Stimulated activated CD4-positive, alpha-beta T cell treated with anti-CD3 and anti-CD28 coated beads, Interleukin-1b, Interleukin-23, amount 100 ng/mL, for 4 hours (primary cell): Measurements from ENCODE around the gene TUBA3C.
"Not testable (repeated sequence)": the region's sequence is repeated elsewhere in the genome, so short reads cannot be mapped to it uniquely, and the experiment has no call there.

Experiments used
- DNase-seq, 2 donors: peaks; one replicate each; pipeline ENCODE4 v3.0.0-alpha.2; 2020; ENCODE audit warnings: low read depth in 2 of 2

The TUBA3C gene

DNA sequence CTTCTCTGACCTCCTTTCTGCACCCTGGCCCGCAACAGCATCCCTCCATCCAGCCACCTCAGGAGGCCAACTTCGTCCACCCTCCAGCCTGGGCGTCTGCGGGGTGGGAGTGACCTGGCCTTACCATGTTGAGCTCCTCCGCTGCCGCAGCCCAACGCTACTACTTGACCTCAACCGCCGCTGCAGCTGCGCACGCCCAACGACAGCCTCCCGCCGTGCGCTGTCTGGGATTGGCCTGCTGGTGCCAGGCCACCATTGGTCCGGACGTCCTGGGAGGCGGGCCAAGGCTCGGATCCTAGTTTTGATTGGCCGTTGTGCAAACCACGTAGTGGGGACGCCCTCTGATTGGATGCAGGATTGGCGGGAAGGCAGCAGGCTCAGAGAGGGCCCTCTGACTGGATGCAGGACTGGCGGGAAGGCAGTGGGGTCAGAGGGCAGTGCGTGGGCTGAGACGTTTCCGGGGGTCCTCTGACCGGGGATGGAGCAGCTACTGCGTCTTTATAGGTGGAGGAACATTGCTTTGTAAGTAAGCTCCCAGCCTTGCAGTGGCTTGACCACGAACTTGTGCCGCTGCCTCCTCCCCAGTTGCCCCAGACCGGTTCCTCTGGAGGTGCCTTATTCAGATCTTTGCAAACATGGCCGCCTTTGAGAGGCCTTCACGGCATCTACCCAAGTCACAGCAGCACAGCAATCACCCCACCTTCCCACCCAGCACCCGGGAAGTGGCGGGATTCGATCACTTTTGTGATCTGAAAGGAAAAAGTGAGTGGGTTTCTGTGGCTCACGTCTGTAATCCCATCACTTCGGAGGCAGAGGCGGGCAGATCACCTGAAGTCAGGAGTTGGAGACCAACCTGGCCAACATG is at the start of gene TUBA3C:
TSS of gene TUBA3C (minus strand) at position 204 of the 865 bp plus-strand sequence. CDS start at position 127, 77 bp downstream.
- DNase-seq: no peak

DNA sequence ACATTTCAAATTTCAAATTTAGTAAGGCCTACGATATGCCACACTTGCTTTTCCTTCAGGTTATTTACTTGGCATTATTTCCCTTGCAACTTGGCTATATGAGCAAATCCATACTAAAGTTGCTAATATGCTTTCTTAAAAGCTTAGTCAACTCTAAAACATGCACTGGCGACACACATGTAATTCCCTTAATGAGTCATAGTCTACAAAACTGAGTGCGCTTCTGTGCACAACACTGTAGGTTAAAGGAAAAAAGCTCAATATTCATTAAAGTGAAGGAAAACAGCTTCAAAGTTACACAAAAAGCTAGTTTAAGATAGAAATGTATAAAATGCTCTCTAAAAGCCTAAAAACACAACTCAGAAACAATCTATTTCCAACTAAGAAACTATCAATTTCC is 25.8 kb upstream of the TUBA3C start:
- DNase-seq: not testable (repeated sequence)

DNA sequence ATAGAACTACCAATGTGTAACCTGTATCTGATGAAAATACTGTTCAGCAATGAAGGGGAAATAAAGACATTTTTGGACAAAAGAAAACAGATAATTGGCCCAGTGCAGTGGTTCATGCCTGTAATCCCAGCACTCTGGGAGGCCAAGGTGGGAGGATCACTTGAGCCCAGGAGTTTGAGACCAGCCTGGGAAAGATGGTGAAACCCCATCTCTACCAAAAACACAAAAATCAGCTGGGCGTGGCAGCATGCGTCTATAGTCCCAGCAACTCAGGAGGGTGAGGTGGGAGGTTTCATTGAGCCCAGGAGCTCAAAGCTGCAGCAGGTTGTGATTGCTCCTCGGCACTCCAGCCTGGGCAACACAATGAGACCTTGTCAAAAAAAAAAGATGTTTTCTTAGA is 11.0 kb upstream of the TUBA3C start:
- not testable (repeated sequence) for DNase-seq

DNA sequence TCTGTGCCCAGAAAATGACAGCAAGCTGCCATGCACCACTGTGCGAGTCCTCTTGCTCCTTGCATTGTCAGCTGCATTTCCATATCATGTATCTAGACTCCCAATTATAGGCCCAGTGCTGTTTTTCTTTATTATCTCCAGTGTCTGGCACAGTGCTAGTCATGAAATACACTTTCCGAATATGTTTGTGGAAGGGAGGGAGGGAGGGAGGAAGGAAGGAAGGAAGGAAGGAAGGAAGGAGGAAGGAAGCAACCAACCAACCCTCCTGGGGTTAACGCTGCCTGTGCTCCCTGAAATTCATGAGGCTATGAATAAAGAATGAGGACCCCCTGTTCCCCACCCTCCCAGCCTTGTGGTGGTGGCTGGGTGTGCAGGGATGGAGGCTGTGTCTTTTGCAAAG is 8.3 kb upstream of the TUBA3C start:
- DNase-seq: not testable (repeated sequence)

DNA sequence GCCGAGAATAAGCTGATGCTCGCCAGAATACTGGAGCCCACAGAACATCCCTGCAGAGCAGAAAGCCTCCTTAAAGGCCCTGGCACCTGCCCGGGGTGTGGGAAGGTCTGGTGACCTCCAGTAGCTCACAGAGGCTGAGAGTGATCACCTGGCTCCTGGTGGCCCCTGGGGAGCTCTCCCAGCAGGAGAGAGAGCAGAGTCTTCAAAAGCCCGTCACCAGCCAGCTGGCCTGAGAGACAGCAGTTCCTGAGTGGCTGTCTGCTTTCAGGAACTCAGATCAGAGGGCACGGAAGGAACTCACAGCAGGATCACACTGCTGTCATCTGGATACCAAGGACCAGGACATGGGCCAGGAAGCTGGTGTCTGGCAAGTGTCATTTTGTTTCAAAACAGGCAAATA is 7.7 kb upstream of the TUBA3C start:
- not testable (repeated sequence) for DNase-seq

DNA sequence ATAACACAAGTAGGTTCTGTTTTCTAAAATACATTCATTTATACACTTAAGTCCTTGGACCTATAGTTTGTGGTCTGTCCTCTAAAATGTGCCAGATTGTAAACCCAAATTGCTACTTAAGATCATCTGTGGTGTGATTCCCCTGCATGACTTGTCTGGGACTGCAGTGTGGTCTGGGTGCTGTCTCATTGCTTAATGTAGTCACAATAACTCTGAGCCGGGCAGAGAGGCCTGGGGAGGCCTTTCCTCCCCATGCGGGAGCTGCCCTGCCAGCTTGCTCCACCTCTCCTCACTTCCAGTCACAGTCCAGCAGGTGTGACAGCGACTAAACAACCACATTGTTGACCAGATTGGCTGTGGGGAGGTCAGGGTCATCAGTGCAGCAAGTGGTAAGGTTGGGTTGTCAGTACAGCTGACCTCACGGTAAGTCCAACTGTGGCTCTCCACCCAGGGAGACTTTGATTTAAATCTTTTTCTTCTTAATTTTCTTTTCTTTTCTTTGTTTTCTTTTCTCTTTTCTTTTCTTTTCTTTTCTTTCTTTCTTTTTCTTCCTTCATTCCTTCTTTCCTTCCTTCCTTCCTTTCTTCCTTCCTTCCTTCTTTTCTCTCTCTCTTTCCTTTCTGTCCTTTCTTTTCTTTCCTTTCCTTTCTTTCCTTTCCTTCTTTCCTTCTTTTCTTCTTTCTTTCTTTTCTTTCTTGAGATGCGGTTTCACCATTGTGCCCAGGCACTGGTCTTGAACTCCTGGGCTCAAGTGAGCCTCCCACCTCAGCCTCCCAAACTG is 4.4 kb upstream of the TUBA3C start:
- no peak for DNase-seq

DNA sequence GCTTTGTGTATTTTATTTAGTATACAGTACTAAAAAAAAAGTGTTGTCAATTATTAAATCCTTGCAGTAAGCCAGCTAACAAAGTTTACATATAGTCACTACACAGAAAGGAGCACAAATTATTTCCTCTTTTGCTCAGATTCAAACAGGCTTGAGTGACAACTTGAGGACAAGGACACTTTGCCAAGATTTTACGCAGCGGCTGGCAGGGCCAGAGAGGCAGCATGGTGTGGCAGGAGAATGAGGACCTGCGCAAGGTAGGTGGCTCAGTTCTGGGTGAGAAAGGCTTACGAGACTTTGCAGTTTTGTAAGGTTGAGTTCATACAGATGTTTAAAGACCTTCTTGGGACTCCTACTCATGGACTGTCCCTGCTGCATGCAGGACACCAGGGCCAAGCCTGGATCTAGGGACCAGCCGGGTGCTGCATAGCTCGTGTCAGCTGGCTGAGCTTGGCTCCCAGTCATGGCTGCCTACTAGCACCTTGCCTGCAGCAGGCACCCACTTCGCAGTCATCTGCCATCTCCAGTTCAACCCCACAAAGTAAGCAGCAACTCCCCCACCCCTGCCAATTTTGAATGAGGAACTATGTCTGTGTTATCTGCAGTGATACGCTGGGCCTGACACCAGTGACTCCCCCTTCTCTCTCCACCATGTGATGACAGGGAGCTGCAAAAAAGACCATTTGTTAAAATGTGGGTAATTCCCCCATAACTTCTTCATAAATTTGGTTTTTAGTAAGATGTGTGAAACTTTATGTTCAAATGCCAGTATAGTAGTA is 3.7 kb upstream of the TUBA3C start:
- no peak for DNase-seq

DNA sequence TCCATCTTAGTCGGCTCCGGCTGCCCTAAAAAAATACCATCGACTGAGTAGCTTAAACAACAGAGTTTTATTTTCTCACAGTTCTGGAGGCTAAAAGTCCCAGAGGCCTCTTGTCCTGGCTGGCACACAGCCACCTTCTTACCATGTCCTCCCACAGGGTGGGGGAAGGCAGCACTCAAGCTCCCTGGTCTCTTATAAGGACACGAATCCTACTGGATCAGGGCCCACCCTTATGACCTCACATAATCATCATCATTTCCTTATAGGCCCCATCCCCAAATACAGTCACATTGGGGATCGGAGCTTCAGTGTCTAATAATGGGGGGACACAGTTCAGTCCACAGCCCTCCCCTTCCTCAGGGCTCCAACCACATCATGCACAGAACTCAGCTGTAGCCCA is 2.6 kb upstream of the TUBA3C start:
- no peak for DNase-seq

DNA sequence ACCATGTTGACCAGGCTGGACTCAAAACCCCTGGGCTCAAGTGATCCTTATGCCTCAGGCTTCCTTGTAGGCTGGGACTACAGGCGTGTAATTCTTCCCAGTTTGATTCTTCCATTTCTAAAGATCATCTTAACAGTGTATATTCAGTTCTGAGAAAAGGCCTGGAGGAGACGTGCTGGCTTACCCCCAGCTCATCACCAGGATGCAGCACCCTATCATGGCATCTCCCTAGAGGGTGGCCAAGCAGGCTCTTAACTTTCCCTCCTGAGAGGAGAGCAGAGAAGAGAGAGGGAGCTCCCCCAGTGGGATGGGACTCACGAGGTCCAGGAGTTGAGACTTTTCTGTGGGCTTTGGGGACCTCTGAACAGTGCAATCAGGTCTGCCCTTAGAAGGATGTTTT is 2.1 kb upstream of the TUBA3C start:
- no peak for DNase-seq

DNA sequence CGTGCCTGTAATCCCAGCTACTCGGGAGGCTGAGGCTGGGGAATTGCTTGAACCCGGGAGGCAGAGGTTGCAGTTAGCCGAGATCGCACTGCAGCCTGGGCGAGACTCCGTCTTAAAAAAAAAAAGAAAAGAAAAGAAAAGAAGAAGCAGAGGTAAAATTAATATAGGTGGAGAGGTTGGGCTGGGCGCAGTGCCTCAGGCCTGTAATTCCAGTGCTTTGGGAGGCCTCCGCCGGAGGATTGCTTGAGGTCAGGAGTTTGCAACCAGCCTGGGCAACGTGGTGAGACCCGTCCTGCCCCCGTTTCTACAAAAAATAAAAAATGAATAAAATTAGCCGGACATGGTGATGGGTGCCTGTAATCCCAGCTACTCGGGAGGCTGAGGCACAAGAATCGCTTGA is 912 bp upstream of the TUBA3C start:
- DNase-seq: no peak

DNA sequence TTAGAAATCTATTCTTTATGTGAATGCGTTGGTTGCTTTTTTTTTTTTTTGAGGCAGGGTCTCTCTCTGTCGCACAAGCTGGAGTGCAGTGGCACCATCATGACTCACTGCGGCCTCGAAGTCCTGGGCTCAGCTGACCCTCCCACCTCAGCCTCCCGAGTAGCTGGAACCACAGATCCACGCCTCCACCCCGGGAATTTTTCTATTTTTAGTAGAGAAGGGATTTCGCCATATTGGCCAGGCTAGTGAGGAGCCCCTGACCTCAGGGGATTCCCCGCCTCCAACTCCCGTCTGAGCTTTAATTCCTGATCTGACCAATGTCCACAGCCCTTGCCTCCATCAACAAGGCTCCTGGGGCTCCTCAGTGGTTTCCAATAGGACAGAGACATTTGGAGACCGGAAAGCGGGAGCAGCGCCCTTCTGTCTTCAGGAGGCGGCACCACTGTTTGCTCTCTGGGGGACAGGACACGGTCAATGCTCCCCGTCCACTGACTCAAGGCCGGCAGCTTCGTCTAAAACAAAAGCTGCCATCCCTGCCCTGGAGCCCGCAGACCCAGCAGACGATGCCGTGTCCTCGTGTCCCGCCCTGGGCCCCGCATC is 503 bp downstream of the TUBA3C start:
- DNase-seq: no peak

DNA sequence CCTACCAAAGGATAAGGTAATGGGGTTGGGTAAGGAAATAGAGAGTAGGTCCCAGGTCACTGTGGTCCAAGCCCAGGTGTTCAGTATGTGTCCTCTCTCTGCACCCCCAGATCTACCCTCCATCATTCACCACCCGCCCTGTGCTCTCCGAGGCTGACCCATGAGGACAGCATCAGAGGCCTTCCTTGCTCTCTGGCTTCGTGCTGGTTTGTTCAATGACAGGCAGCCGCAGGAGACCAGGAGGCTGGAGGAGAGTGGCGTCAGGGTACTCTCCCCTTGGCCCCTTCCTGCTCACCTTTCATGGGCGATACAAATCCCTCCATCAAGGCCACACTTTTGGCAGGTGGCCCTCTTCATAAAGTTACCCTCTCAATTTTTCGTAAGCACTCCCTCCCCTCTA is 1.7 kb downstream of the TUBA3C start:
- DNase-seq: no peak

DNA sequence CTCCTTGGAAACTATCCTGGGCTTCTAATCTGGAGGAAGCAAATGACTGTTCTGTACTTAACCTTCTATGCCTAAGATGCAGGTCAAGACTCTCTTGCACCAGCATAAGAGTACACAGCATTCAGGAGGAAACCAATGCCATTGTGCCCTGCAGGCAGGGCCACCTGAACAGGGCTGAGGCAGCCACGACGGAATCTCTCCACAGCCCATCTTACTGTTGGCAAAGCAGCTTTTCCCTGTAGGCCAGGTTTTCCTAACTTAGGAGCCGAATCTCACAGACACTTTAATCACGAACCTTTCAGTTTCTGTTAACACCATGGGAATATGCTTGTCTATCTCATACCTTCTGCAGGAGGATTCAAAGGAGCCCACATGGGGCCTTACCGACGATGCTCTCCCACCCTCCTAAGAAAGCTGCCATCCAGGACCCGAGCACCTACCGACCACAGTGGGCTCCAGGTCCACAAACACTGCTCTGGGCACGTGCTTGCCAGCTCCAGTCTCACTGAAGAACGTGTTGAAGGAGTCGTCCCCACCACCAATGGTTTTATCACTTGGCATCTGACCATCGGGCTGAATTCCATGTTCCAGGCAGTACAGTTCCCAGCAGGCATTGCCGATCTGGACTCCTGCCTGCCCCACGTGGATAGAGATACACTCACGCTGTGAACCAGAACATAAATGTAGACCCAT is 2.6 kb downstream of the TUBA3C start:
- DNase-seq: no peak

DNA sequence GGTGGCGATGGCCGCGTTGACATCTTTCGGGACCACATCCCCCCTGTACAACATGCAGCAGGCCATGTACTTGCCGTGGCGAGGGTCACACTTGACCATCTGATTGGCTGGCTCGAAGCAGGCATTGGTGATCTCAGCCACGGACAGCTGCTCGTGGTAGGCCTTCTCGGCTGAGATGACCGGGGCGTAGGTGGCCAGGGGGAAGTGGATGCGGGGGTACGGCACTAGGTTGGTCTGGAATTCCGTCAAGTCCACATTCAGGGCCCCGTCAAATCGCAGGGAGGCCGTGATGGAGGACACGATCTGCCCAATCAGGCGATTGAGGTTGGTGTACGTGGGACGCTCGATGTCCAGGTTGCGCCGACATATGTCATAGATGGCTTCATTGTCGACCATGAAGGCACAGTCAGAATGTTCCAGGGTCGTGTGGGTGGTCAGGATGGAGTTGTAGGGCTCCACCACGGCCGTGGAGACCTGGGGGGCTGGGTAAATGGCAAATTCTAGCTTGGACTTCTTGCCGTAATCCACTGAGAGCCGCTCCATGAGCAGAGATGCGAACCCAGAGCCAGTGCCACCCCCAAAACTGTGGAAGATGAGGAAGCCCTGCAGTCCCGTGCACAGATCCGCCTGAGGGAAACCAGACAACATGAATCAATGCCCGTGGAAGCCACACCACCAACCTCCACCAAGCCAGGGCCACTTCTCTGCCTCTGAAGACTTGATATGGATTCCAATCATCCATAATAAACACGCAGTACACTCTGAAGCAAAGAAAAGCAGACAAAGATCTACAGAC is 4.4 kb downstream of the TUBA3C start:
- not testable (repeated sequence) for DNase-seq

DNA sequence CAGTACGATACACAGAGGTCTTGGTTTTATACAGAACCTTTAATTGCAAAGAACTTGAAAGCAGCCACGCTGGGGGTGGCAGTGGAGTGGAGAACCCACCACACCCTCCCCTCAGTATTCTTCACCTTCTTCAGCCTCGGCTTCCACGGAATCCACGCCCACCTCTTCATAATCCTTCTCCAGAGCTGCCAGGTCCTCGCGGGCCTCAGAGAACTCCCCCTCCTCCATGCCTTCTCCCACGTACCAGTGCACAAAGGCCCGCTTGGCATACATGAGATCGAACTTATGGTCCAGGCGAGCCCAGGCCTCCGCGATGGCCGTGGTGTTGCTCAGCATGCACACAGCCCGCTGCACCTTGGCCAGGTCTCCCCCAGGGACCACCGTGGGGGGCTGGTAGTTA is 7.9 kb downstream of the TUBA3C start:
- DNase-seq: no peak

DNA sequence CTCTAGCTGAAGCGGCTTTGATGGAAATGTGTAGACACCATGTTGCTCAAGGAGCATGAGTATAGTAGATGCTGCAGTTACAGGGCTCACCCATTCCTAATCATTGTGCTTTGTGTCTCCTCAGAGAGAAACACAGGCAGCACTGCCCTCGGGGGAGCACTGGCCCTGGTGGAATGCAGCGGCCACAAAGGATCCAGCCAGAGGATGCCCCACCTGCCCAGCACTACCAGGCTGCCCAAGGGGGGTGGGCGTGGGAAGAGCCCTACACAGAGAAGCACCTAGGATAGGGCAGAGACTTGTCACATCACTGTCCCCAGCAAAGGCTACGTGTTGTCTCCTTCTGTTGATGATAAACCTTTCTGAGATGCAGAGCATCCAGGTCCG is 9.0 kb downstream of the TUBA3C start:
- no peak for DNase-seq

DNA sequence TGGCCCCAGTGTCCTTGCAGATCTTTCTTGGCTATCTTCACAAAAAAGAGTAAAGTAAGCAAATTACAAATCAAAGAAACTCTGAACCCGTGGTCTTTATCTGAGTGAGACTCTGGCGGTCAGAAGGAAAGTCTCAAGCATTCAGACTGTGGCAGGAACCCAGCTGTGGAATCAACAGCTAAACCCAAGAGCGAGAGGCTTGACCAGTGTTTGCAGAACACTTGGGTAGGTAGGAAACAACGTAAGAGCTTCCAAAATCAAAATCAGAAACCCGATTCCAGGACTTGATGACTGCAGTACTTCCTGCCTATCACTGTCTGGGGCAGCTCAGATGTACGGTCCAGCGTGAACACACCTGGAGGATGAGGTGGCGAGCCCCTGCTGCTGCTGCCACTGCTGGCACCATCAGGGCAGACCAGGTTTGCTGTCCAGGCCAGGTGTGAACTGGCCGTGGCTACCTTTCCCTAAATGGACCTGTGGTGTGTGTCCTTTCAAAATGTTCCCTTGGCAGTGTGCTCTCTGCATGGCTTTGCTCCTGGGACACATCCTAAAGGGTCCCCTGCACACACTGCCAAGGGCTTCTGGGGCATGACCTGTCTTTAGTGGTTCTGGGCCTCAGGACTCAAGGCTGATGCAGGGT is 9.5 kb downstream of the TUBA3C start:
- DNase-seq: no peak

DNA sequence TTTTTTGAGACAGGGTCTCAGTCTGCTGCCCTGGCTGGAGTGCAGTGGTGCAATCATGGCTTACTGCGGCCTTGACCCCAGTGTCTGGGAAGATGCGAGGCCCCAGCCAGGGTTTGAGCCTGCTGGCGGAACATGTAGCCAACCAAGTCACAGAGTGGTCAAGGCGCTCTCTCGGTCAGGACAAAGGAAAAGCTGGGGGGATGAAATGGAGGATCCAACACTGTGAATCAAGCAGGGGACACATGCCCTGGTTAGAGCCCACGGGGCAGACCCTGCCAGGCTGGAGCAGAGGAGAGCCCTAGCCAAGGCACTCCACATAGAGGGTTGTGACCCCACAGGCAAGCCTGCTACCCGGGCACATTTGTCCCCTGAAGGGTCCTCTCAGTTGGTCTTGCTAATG is 10.1 kb downstream of the TUBA3C start:
- DNase-seq: no peak

DNA sequence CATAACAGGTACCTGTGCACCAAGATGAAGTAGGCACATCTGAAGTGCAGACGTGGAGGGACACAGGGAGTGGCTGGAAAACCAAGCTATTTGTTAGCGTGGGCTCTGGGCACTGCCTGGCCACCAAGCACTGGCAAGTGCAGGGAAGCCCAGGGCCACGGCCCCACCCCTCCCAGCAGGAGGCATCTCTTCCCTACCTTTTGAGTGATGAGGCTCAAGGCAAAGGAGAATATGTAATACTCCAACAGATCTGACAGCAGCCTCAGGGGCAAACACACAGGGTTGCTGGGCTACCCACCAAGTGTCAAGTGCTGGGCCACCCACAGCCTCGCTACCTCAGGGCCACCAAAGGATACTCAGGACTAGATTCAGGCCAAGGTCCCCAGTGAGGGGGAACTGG is 11.6 kb downstream of the TUBA3C start:
- DNase-seq: no peak

DNA sequence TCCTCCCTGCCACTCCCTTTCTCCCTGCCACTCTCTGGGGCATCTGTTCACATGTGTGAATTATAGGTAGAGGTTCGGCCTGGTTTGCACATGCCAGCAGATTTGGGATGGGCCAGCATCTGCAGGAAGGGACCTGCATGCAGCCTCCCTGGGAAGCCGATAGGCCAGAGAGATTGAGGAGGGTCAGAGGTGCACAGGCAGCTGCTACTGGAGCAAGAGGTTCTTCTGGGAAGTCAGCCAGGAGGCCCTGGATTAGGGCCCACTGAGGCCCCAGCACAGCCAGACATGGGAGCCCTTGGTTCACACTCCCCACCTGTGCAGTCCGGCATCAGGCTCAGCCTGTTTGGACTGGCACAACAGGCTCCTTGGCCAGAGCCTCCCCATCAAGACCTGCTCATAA is 12.1 kb downstream of the TUBA3C start:
- no peak for DNase-seq
